SU-DHL-6 (cell line): ENCODE measurements around the gene C10orf105.

Experiments used
- H2AFZ ChIP-seq: fragments of 200-600 bp; sonication (generic); 2 replicates; pipeline ENCODE4 v1.6.1; 2014; ENCODE audit warnings: low read depth, mild to moderate bottlenecking, moderate library complexity, mixed read lengths, antibody characterized with exemption, low read length; ENCODE audit not compliant: severe bottlenecking
- H3F3A ChIP-seq: fragments of 200-600 bp; shearing (Covaris generic); 2 replicates; pipeline ENCODE4 v1.6.0; 2016; ENCODE audit warnings: antibody characterized with exemption, mild to moderate bottlenecking; ENCODE audit not compliant: insufficient read depth
- H3K27ac ChIP-seq: fragments of 200-600 bp; sonication (generic); 2 replicates; pipeline ENCODE4 v1.5.1; 2016; ENCODE audit warnings: low read depth, mild to moderate bottlenecking, low read length, moderate library complexity, mixed read lengths
- H3K27me3 ChIP-seq: fragments of 200-600 bp; sonication (generic), shearing (Covaris generic); 2 replicates; pipeline ENCODE4 v1.6.0; 2014; ENCODE audit warnings: mild to moderate bottlenecking, low read length
- H3K36me3 ChIP-seq: fragments of 200-600 bp; sonication (generic); 2 replicates; pipeline ENCODE4 v1.6.1; 2014; ENCODE audit warnings: mild to moderate bottlenecking, low read length, mixed read lengths
- H3K4me2 ChIP-seq: fragments of 300-600, 200-600 bp; shearing (Covaris generic), sonication (generic); 2 replicates; pipeline ENCODE4 v1.6.0; 2014; ENCODE audit warnings: low read length, low read depth, mild to moderate bottlenecking; ENCODE audit not compliant: poor library complexity, severe bottlenecking
- H3K4me3 ChIP-seq: fragments of 200-600 bp; sonication (generic); 2 replicates; pipeline ENCODE4 v1.5.1; 2014; ENCODE audit warnings: antibody characterized with exemption, low read length, mild to moderate bottlenecking, mixed read lengths; ENCODE audit not compliant: insufficient read depth, poor library complexity, severe bottlenecking
- H3K79me2 ChIP-seq: fragments of 200-600 bp; sonication (generic); 2 replicates; pipeline ENCODE4 v1.6.1; 2014; ENCODE audit warnings: mild to moderate bottlenecking, low read length, moderate library complexity; ENCODE audit not compliant: insufficient read depth
- H3K9ac ChIP-seq: fragments of 200-600 bp; sonication (generic); 2 replicates; pipeline ENCODE4 v1.7.0; 2014; ENCODE audit warnings: mild to moderate bottlenecking, low read length
- H3K9me2 ChIP-seq: fragments of 200-600 bp; sonication (generic); replicated peaks from 2 replicates; pipeline ENCODE4 v1.6.1; 2014; ENCODE audit warnings: low read length; ENCODE audit not compliant: insufficient read depth
- H3K9me3 ChIP-seq: fragments of 200-600 bp; sonication (generic); 2 replicates; pipeline ENCODE4 v1.6.1; 2014; ENCODE audit warnings: low read length, mixed read lengths; ENCODE audit not compliant: insufficient read depth
- H4K20me1 ChIP-seq: fragments of 200-600 bp; sonication (generic); 2 replicates; pipeline ENCODE4 v1.6.1; 2014; ENCODE audit warnings: low read depth, mild to moderate bottlenecking, antibody characterized with exemption, low read length, moderate library complexity, mixed read lengths
- CTCF ChIP-seq: fragments of 200-600 bp; sonication (generic); IDR thresholded peaks from one replicate; pipeline ENCODE4 v1.5.1; 2017; ENCODE audit warnings: antibody characterized with exemption, mild to moderate bottlenecking, low read length, moderate library complexity; ENCODE audit not compliant: insufficient read depth, poor library complexity, severe bottlenecking
- EZH2phosphoT487 ChIP-seq: fragments of 200-600 bp; sonication (generic), shearing (Covaris generic); conservative IDR thresholded peaks from 2 replicates; pipeline ENCODE4 v1.6.1; 2018; ENCODE audit warnings: mild to moderate bottlenecking, antibody characterized with exemption, low read length, moderate library complexity, mixed read lengths

Gene C10orf105

GRCh38 chr10:71747551-71748523, 28.3 kb upstream of the C10orf105 start:
- TF ChIP-seq EZH2phosphoT487: no peak
- no peak for TF ChIP-seq CTCF
- Histone ChIP-seq H4K20me1 (no peaks in the 10 kb centered on the region), H3K79me2 (no peaks in the 10 kb centered on the region), H3K9me3 (no peaks in the 10 kb centered on the region), H2AFZ (no peak overlapping the region), H3K27me3 (no peaks in the 10 kb centered on the region), H3K36me3 (no peaks in the 10 kb centered on the region), H3K9me2 (no peaks in the 10 kb centered on the region), H3F3A (no peaks in the 10 kb centered on the region), H3K4me2 (no peak overlapping the region), H3K4me3 (no peak overlapping the region), H3K9ac (no peak overlapping the region), H3K27ac (no peak overlapping the region)

- no peaks in the 10 kb centered on the region for H3F3A ChIP-seq
- H2AFZ ChIP-seq: no peak overlapping the region
- no peak overlapping the region for H3K27ac ChIP-seq
- H3K9me2 ChIP-seq: no peaks in the 10 kb centered on the region
- H3K79me2 ChIP-seq: no peaks in the 10 kb centered on the region
- no peak overlapping the region for H3K4me2 ChIP-seq
- H3K27me3 ChIP-seq: no peaks in the 10 kb centered on the region
- no peaks in the 10 kb centered on the region for H4K20me1 ChIP-seq
- TF ChIP-seq CTCF (no peak), EZH2phosphoT487 (no peak)
- no peaks in the 10 kb centered on the region for H3K36me3 ChIP-seq
- no peak overlapping the region for H3K4me3 ChIP-seq
- no peaks in the 10 kb centered on the region for H3K9me3 ChIP-seq
- no peak overlapping the region for H3K9ac ChIP-seq
Measured at GRCh38 chr10:71747039-71747531, 27.5 kb upstream of the C10orf105 start.

GRCh38 chr10:71746344-71747037, 26.9 kb upstream of the C10orf105 start:
- TF ChIP-seq EZH2phosphoT487: no peak
- TF ChIP-seq CTCF: no peak
- Histone ChIP-seq H3K4me2 (no peak overlapping the region), H3K4me3 (no peak overlapping the region), H3K36me3 (no peaks in the 10 kb centered on the region), H3K9ac (no peak overlapping the region), H3F3A (no peaks in the 10 kb centered on the region), H3K9me2 (no peaks in the 10 kb centered on the region), H4K20me1 (no peaks in the 10 kb centered on the region), H3K27me3 (no peaks in the 10 kb centered on the region), H2AFZ (no peak overlapping the region), H3K9me3 (no peaks in the 10 kb centered on the region), H3K79me2 (no peaks in the 10 kb centered on the region), H3K27ac (no peak overlapping the region)
